CD4-positive, alpha-beta memory T cell (primary cell): ENCODE results near the gene KCNQ1. TPM values are rescaled to one million over a fixed set of nuclear protein-coding genes. Genes with fewer than 3 reads are reported as not detected.
A peak's percentile ranks its signal among the peaks of the same experiment; 100 is the strongest.
"Not testable (repeated sequence)": the region's sequence is repeated elsewhere in the genome, so short reads cannot be mapped to it uniquely, and the experiment has no call there.

Experiments used
- CTCF ChIA-PET: fragments of 350-600 bp; sonication (Branson Sonifier 250); formaldehyde crosslinking; loops from one replicate; lab custom pipeline; 2021; ENCODE audit warnings: inconsistent platforms; ENCODE audit not compliant: partially characterized antibody; lab: Charles Lee
- POLR2A ChIA-PET: fragments of 350-600 bp; sonication (Branson Sonifier 250); formaldehyde crosslinking; loops from one replicate; lab custom pipeline; 2021; ENCODE audit not compliant: partially characterized antibody; lab: Charles Lee
- DNase-seq, 5 donors: peaks; one replicate each; pipeline versions ENCODE4 v3.0.0 to v3.0.0-alpha.2; 2020 to 2022; ENCODE audit warnings: mixed read lengths in 1 of 5
- H3K27ac ChIP-seq: one replicate; pipeline ENCODE4 v1.7.0; 2013; ENCODE audit warnings: low read depth, low read length
- H3K27me3 ChIP-seq: 2 replicates; pipeline ENCODE4 v1.7.0; 2013; ENCODE audit warnings: mild to moderate bottlenecking, low read length, moderate library complexity; ENCODE audit not compliant: insufficient read depth
- H3K36me3 ChIP-seq: 2 replicates; pipeline ENCODE4 v1.7.0; 2013; ENCODE audit warnings: mild to moderate bottlenecking, low read length, moderate library complexity; ENCODE audit not compliant: insufficient read depth
- H3K4me1 ChIP-seq: 2 replicates; pipeline ENCODE4 v1.7.0; 2013; ENCODE audit warnings: mild to moderate bottlenecking, low read length, moderate library complexity; ENCODE audit not compliant: insufficient read depth
- H3K4me3 ChIP-seq, 2 donors: one replicate each; pipeline ENCODE4 v1.7.0; 2013; ENCODE audit warnings: low read length in 2 of 2, mild to moderate bottlenecking in 1 of 2
- H3K9me3 ChIP-seq, 2 donors: one replicate each; pipeline ENCODE4 v1.7.0; 2013; ENCODE audit warnings: low read length in 2 of 2, control low read depth in 1 of 2; ENCODE audit not compliant: control insufficient read depth in 1 of 2
- H3K27ac Mint-ChIP-seq, 7 donors: one replicate each; pipeline ENCODE4 v1.8.0; 2020 to 2021; ENCODE audit warnings: mixed read lengths in 7 of 7, mild to moderate bottlenecking in 6 of 7, inconsistent platforms in 3 of 7, moderate library complexity in 3 of 7
- H3K27me3 Mint-ChIP-seq, 2 donors: one replicate each; pipeline ENCODE4 v1.8.0; 2020 to 2021; ENCODE audit warnings: mixed read lengths in 2 of 2
- H3K36me3 Mint-ChIP-seq, 2 donors: one replicate each; pipeline ENCODE4 v1.8.0; 2020 to 2021; ENCODE audit warnings: mixed read lengths in 2 of 2, inconsistent platforms in 1 of 2, mild to moderate bottlenecking in 1 of 2
- H3K4me1 Mint-ChIP-seq, 4 donors: one replicate each; pipeline ENCODE4 v1.8.0; 2020 to 2021; ENCODE audit warnings: mixed read lengths in 4 of 4, mild to moderate bottlenecking in 1 of 4
- H3K4me3 Mint-ChIP-seq, 8 donors: one replicate each; pipeline ENCODE4 v1.8.0; 2020 to 2021; ENCODE audit warnings: mixed read lengths in 8 of 8, mild to moderate bottlenecking in 7 of 8, moderate library complexity in 6 of 8, inconsistent platforms in 3 of 8
- H3K9me3 Mint-ChIP-seq, 8 donors: one replicate each; pipeline ENCODE4 v1.8.0; 2020 to 2021; ENCODE audit warnings: mixed read lengths in 8 of 8, mild to moderate bottlenecking in 5 of 8, inconsistent platforms in 3 of 8, moderate library complexity in 1 of 8
- intact Hi-C: fragments of 100-400 bp; cut with micrococcal nuclease; formaldehyde crosslinking; loops from one replicate; pipeline ENCODE4 v1.15.1; 2023
- polyA plus RNA-seq, 2 donors: library from polyadenylated mRNA; unstranded; fragments of 300-500 nt; fragmentation: Illumina TruSeq; gene quantifications; one replicate each; pipeline ENCODE4 v1.2.3, GENCODE V29; 2021
- total RNA-seq, 2 experiments: library from RNA; stranded (reverse); gene quantifications; one replicate each; pipeline ENCODE4 v1.2.3, GENCODE V29; 2021

KCNQ1 gene
- total and polyA plus RNA-seq, 4 experiments from 2014 or later = 5.4 to 21.7 (median 21.5) TPM

DNA sequence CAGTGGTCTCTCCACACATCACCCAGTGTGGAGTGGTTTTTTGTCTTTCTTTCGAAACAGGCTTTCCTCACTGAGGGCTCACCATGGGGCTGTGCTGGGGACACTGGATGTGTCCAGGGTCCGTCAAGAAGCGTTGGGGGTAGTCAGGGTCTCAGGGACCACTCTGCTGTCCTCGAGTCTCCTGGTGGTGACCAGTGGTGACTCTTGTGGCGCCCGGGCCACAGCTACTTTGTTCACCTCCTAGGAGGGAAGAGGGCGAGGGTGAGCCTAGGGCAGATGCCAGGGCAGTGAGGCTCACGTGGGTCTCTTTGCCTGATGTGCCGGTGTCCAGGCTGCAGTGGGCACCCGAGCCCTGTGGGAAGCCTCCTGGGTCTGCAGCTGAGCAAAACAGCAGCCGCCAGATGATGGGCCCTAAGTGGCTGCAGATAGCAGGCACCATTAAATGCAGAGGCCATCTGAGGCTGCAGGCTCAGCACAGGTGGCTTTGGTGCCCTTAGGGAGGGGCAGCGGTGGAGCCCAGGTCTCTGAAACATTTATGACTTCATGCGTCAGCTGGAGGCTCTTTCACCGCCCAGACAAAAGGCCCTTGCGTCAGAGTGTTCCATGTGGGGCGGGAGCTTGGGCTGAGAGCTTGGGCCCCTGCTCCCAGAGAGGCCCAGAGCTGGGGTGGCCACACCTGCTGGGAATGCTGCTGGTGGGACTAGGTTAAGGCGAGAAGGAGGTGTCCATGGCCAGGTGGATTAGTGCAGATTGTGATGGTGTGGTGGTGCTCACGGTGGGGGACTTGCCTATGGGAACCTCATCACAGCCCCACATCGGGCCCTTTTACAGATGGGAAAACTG is 29.5 kb downstream of the KCNQ1 start:
- H3K27ac Mint-ChIP-seq = no peak overlapping the region
- Histone ChIP-seq H3K36me3 (no peaks in the 10 kb centered on the region), H3K4me3 (no peak overlapping the region), H3K27ac (no peak overlapping the region), H3K4me1 (no peaks in the 10 kb centered on the region), H3K27me3 (no peaks in the 10 kb centered on the region), H3K9me3 (no peaks in the 10 kb centered on the region)
- DNase-seq = no peak
- no peak overlapping the region for H3K4me3 Mint-ChIP-seq
- H3K27me3 Mint-ChIP-seq = no peaks in the 10 kb centered on the region
- peaks cover 0 to 16% (median 7%) of the 10 kb centered on the region in 8 donors for H3K9me3 Mint-ChIP-seq
- CTCF ChIA-PET = interaction anchor here (1.0 to 1.2 kb wide), 2 partner anchors 15 to 58 kb away, joined by 3 to 4 read pairs; no protein-coding TSS in a partner anchor
- peaks cover 11 to 18% (median 15%) of the 10 kb centered on the region in 4 donors for H3K4me1 Mint-ChIP-seq
- POLR2A ChIA-PET = no interaction called here
- intact Hi-C loops = no loop called here
- peaks cover 22 to 24% of the 10 kb centered on the region in 2 donors for H3K36me3 Mint-ChIP-seq

DNA sequence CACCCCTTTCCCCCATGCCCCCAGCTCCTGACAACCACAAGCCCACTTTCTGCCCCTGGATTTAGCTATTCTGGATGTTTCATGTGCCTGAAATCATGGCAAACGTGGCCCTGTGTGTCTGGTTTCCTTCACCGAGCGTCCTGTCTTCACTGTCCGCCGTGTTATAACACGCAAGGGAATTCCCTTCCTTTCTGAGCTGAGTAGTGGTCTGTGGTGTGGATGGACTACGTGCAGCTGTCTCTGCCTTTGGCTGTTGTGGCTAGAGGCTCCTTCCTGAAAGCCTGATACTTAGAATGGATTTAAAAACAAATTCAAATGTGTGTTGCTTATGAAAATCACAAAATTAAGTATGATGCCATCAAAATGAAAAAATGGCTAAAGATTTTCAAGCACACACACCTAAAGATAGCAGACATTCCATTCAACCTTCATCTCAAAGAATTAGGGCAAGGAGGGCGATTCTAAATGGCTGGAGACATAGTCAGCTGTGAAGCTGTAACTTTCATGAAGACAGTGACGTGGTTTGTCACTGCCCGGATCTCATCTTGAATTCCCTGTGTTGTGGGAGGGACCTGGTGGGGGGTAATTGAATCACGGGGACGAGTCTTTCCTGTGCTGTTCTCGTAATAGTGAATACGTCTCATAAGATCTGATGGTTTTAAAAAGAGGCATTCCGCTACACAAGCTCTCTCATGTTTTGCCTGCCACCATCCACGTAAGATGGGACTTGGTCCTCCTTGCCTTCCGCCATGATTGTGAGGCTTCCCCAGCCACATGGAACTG is 30.5 kb downstream of the KCNQ1 start:
- Mint-ChIP-seq H3K4me1 (peaks cover 11 to 20% (median 16%) of the 10 kb centered on the region in 4 donors), H3K27ac (peak overlapping the region in 1 of 7 donors; percentile 5), H3K36me3 (peaks cover 30 to 35% of the 10 kb centered on the region in 2 donors), H3K9me3 (peaks cover 2 to 24% (median 14%) of the 10 kb centered on the region in 8 donors), H3K27me3 (no peaks in the 10 kb centered on the region), H3K4me3 (no peak overlapping the region)
- intact Hi-C loops = no loop called here
- H3K27ac ChIP-seq = no peak overlapping the region
- H3K4me3 ChIP-seq = no peak overlapping the region
- no peaks in the 10 kb centered on the region for H3K9me3 ChIP-seq
- no peaks in the 10 kb centered on the region for H3K27me3 ChIP-seq
- ChIA-PET POLR2A (no interaction called here), CTCF (interaction anchor here (1.0 to 1.2 kb wide), 2 partner anchors 13 to 57 kb away, joined by 3 to 4 read pairs; no protein-coding TSS in a partner anchor)
- H3K4me1 ChIP-seq = no peaks in the 10 kb centered on the region
- H3K36me3 ChIP-seq = no peaks in the 10 kb centered on the region
- no peak for DNase-seq

DNA sequence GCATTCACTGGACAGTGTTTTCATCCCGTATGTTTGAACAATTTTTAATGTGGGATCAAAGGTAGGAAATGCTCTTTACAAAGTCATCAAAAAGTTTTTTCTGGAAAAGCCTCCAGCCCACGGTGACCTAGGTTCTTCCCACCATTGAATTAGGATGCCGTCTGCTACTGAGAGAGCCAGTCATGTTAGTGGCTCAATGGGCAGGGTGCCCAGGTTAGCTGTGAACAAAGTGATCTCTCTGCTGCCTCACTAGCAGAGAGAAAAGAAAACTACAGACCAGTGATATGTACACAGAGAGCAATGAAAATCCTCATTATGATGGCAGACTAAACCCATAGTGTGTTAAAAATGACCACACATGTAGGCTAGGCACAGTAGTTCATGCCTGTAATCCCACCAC is 32.4 kb downstream of the KCNQ1 start:
- no peak for DNase-seq
- ChIA-PET POLR2A (no interaction called here), CTCF (no interaction called here)
- Mint-ChIP-seq H3K27ac (no peak overlapping the region), H3K27me3 (no peaks in the 10 kb centered on the region), H3K4me1 (peaks cover 14 to 26% (median 15%) of the 10 kb centered on the region in 4 donors), H3K36me3 (peaks cover 39 to 42% of the 10 kb centered on the region in 2 donors), H3K4me3 (no peak overlapping the region), H3K9me3 (peaks cover 2 to 27% (median 19%) of the 10 kb centered on the region in 8 donors)
- Histone ChIP-seq H3K27ac (no peak overlapping the region), H3K4me3 (no peak overlapping the region), H3K27me3 (no peaks in the 10 kb centered on the region), H3K4me1 (no peaks in the 10 kb centered on the region), H3K9me3 (no peaks in the 10 kb centered on the region), H3K36me3 (no peaks in the 10 kb centered on the region)
- intact Hi-C loops = no loop called here

DNA sequence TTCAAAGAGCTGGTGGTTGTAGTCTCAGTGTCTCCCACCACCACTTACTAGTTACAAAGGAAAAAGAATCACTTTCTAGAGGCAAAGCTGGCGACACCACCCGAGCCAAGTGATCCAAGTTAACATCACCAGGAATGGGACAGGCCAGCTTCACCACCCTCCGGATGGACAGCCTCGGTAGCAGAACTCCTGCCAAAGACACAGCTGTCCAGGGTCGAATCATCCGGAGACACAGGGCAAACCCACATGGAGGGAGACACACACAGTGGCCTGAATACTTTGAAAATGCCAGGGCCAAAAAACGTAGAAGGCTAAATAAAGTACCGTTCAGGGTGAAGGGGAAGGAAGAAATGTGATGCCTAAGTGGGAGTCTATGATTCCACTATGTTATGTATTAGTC is 33.1 kb downstream of the KCNQ1 start:
- ChIA-PET CTCF (no interaction called here), POLR2A (no interaction called here)
- peaks cover 44 to 47% of the 10 kb centered on the region in 2 donors for H3K36me3 Mint-ChIP-seq
- no peaks in the 10 kb centered on the region for H3K36me3 ChIP-seq
- H3K4me3 ChIP-seq = no peak overlapping the region
- H3K4me1 ChIP-seq = no peaks in the 10 kb centered on the region
- H3K4me3 Mint-ChIP-seq = no peak overlapping the region
- H3K9me3 Mint-ChIP-seq = peaks cover 2 to 27% (median 19%) of the 10 kb centered on the region in 8 donors
- H3K9me3 ChIP-seq = no peaks in the 10 kb centered on the region
- H3K27me3 ChIP-seq = no peaks in the 10 kb centered on the region
- H3K27ac Mint-ChIP-seq = peak overlapping the region in 1 of 7 donors; percentile 41
- H3K27ac ChIP-seq = no peak overlapping the region
- peaks cover 12 to 24% (median 16%) of the 10 kb centered on the region in 4 donors for H3K4me1 Mint-ChIP-seq
- intact Hi-C loops = no loop called here
- H3K27me3 Mint-ChIP-seq = no peaks in the 10 kb centered on the region
- no peak for DNase-seq

DNA sequence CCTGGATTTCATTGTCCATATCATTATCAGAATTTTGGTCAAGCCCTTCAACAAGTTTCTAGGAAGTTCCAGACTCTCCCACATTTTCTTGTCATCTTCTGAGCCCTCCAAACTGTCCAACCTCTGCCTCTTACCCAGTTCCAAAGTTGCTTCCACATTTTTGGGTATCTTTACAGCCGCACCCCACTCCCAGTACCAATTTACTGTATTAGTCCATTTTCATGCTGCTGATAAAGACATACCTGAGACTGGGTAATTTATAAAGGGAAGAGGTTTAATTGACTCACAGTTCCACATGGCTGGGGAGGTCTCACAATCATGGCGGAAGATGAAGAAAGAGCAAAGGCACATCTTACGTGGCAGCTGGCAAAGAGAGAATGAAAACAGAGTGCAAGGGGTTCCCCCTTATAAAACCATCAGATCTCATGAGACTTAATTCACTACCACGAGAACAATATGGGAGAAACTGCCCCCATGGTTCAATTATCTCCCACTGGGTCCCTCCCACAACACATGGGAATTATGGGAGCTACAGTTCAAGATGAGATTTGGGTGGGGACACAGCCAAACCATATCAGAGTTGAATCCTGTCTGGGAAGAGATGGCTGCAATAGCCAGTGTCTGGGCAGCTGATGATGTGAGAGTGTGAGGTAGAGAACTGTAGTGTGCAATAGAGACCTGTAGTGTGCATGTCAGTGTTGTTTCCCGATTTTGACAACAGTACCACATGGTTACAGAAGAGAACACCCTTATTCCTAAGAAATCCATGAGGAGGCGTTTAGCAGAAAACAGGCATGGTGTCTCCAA is 35.5 kb downstream of the KCNQ1 start:
- Mint-ChIP-seq H3K4me1 (peaks cover 12 to 24% (median 15%) of the 10 kb centered on the region in 4 donors), H3K9me3 (peaks cover 2 to 27% (median 19%) of the 10 kb centered on the region in 8 donors), H3K4me3 (peak overlapping the region in 5 of 8 donors; percentile 32 to 79 (median 69)), H3K27ac (peak overlapping the region in 2 of 7 donors; percentile 14 to 37), H3K36me3 (peaks cover 55 to 64% of the 10 kb centered on the region in 2 donors)
- H3K27ac ChIP-seq, H3K4me1 ChIP-seq, H3K4me3 ChIP-seq, H3K9me3 ChIP-seq, POLR2A ChIA-PET, H3K36me3 ChIP-seq, H3K27me3 Mint-ChIP-seq, H3K27me3 ChIP-seq, DNase-seq, CTCF ChIA-PET, intact Hi-C loops: not testable (repeated sequence)

DNA sequence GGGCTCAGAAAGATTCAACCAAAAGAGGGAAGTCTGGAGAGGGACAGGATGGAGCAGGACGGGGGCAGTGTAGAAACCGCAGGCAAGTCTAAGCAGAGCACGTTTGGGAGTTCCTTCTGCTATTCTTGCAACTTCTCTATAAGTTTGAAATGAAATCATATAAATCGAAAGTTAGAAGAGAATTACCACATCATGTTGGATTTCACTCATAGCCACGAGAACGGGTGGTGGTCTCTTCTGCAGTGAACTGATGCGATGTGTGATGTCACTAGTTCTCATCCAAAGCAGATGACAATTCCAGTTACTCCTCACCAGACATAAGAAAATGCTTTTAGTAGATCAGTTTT is 36.0 kb downstream of the KCNQ1 start:
- Mint-ChIP-seq H3K27me3 (no peaks in the 10 kb centered on the region), H3K4me3 (peak overlapping the region in 5 of 8 donors; percentile 32 to 79 (median 69)), H3K36me3 (peaks cover 60 to 70% of the 10 kb centered on the region in 2 donors), H3K9me3 (peaks cover 5 to 31% (median 20%) of the 10 kb centered on the region in 8 donors), H3K27ac (peak overlapping the region in 3 of 7 donors; percentile 14 to 68 (median 37)), H3K4me1 (peaks cover 12 to 24% (median 14%) of the 10 kb centered on the region in 4 donors)
- no peaks in the 10 kb centered on the region for H3K4me1 ChIP-seq
- H3K27me3 ChIP-seq = no peaks in the 10 kb centered on the region
- no peaks in the 10 kb centered on the region for H3K36me3 ChIP-seq
- no peaks in the 10 kb centered on the region for H3K9me3 ChIP-seq
- POLR2A ChIA-PET = no interaction called here
- intact Hi-C loops = no loop called here
- H3K4me3 ChIP-seq = no peak overlapping the region
- DNase-seq = no peak
- CTCF ChIA-PET = no interaction called here
- no peak overlapping the region for H3K27ac ChIP-seq
